Measurements from ENCODE around the gene RNF130. TPM values are rescaled to one million over a fixed set of nuclear protein-coding genes. Genes with fewer than 3 reads are reported as not detected.

Gene RNF130
- polyA plus RNA-seq, 4 donors: 70.2 to 96.0 (median 82.6) TPM

Other genes with a start within 250 kb of the RNF130 start
- gene MRNIP, start 212.9 kb downstream of the RNF130 start, polyA plus RNA-seq (ENCODE audit: insufficient read length in 4 of 4): 10 to 100 TPM; 28.4 to 50.3 (median 33.7) TPM
- 100 to 1,000 TPM in 2 of 4 donors, 10 to 100 TPM in 2; 95.5 to 137 (median 102) TPM for gene TBC1D9B, start 163.9 kb downstream of the RNF130 start, polyA plus RNA-seq (ENCODE audit: insufficient read length in 4 of 4)
- 1 to 10 TPM in 1 of 4 donors, under 1 TPM in 3; 0.56 to 1.3 (median 0.64) TPM for gene RASGEF1C, start 137.5 kb upstream of the RNF130 start, polyA plus RNA-seq (ENCODE audit: insufficient read length in 4 of 4)
- gene MAPK9, start 220.3 kb upstream of the RNF130 start, polyA plus RNA-seq (ENCODE audit: insufficient read length in 4 of 4): 10 to 100 TPM; 35.8 to 46.6 (median 38.8) TPM